PFSK-1 (cell line): ENCODE data around the gene FSHR.

Experiments
- FOXP2 ChIP-seq: optimal IDR thresholded peaks from 2 replicates; pipeline ENCODE3; 2011; ENCODE audit warnings: borderline replicate concordance, control low read depth, inconsistent platforms; ENCODE audit not compliant: insufficient read depth; ENCODE audit errors: extremely low read length, extremely low read depth
- POLR2AphosphoS5 ChIP-seq: IDR thresholded peaks from 2 replicates; pipeline ENCODE4 v1.6.1; 2012; ENCODE audit warnings: low read depth, mild to moderate bottlenecking, control low read depth, low read length, moderate library complexity
- REST ChIP-seq, 2 experiments: IDR thresholded peaks; 2 replicates each; pipeline versions ENCODE4 v1.6.1 to v1.8.0; 2011 to 2012; ENCODE audit warnings: low read depth in 2 of 2, low read length in 2 of 2, control low read depth in 1 of 2, inconsistent platforms in 1 of 2, mild to moderate bottlenecking in 1 of 2, moderate library complexity in 1 of 2; ENCODE audit not compliant: insufficient read depth in 1 of 2
- SIN3A ChIP-seq: IDR thresholded peaks from 2 replicates; pipeline ENCODE4 v1.6.1; 2012; ENCODE audit warnings: mild to moderate bottlenecking, low read length, moderate library complexity, borderline replicate concordance; ENCODE audit not compliant: insufficient read depth
- TAF1 ChIP-seq: IDR thresholded peaks from 2 replicates; pipeline ENCODE4 v1.6.1; 2012; ENCODE audit warnings: low read length, control low read depth, borderline replicate concordance; ENCODE audit not compliant: insufficient read depth

FSHR gene

GRCh38 chr2:49102146-49102545 is 52.2 kb downstream of the FSHR start:
- no peak for TF ChIP-seq POLR2AphosphoS5
- TF ChIP-seq TAF1: no peak
- no peak for TF ChIP-seq FOXP2

- TF ChIP-seq SIN3A (no peak), REST (IDR thresholded peaks at IDR 0.05; ENCODE audit: insufficient read depth in 1 of 2, low read depth in 2 of 2, low read length in 2 of 2) (no peak), POLR2AphosphoS5 (no peak), TAF1 (no peak), FOXP2 (no peak)
Measured at GRCh38 chr2:49080681-49081080, 73.6 kb downstream of the FSHR start.

- TF ChIP-seq SIN3A: no peak
- TF ChIP-seq FOXP2: no peak
- TF ChIP-seq TAF1: no peak
- no peak for TF ChIP-seq POLR2AphosphoS5
- no peak for TF ChIP-seq REST (IDR thresholded peaks at IDR 0.05; ENCODE audit: insufficient read depth in 1 of 2, low read depth in 2 of 2, low read length in 2 of 2)
Measured at GRCh38 chr2:49070716-49071115, 83.6 kb downstream of the FSHR start.

- TF ChIP-seq REST (IDR thresholded peaks at IDR 0.05; ENCODE audit: insufficient read depth in 1 of 2, low read depth in 2 of 2, low read length in 2 of 2) (no peak), SIN3A (no peak), TAF1 (no peak), POLR2AphosphoS5 (no peak), FOXP2 (no peak)
Measured at GRCh38 chr2:49069829-49070228, 84.5 kb downstream of the FSHR start.

- TF ChIP-seq POLR2AphosphoS5 (no peak), REST (IDR thresholded peaks at IDR 0.05; ENCODE audit: insufficient read depth in 1 of 2, low read depth in 2 of 2, low read length in 2 of 2) (no peak), FOXP2 (no peak), SIN3A (no peak), TAF1 (no peak)
Measured at GRCh38 chr2:49068613-49069012, 85.7 kb downstream of the FSHR start.

GRCh38 chr2:49067971-49068370 is 86.3 kb downstream of the FSHR start:
- TF ChIP-seq SIN3A (no peak), TAF1 (no peak), POLR2AphosphoS5 (no peak), REST (IDR thresholded peaks at IDR 0.05; ENCODE audit: insufficient read depth in 1 of 2, low read depth in 2 of 2, low read length in 2 of 2) (no peak), FOXP2 (no peak)
